HG03442 (cell line): ENCODE data around the gene JOSD2.

Experiments
- ATAC-seq: cut with Tn5 transposase; IDR thresholded peaks from one replicate; pipeline ENCODE4 v1.9.1; 2021; ENCODE audit warnings: mild to moderate bottlenecking, moderate library complexity; ENCODE audit not compliant: unreplicated experiment

Gene JOSD2

DNA sequence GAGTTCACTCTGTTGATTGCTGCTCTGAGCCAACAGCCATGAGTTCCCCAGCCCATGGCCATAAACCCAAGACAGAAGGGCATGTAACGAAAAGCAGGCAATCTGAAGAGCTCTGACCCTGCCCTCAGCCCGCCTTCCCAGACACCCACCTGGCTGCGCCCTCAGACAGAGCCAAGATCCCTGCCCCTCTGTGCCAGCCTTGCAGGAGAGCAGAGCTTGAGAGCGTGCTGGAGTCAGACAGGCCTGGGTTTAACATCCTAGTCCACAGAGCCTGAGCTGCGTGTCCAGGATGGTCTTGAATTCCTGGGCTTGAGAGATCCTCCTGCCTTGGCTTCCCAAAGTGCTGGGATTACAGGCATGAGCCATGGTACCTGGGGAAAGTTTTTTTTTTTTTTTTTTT is 53.7 kb downstream of the JOSD2 start:
- ATAC-seq = no peak
